Measurements from ENCODE around the gene VIPR1.
A peak's percentile ranks its signal among the peaks of the same experiment; 100 is the strongest.

The VIPR1 gene

DNA sequence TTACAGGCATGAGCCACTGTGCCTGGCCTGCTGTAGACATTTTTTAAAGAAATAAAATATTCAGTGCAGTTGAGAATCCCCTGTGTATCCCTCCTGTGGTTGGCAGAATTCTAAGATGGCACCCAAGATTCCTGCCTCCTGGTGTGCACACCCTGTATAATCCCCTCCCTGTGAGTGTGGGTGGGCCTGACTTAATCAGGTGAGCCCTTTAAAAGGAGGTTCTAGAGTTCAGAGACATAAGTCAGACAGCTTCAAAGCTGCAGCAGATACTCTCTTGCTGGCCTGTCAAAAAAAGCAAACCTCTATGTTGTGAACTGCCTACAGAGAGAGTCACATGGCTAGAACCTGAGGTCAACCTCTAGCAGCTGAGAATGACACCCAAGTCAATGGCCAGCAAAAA lies 7.0 kb upstream of the VIPR1 start:
- DNase-seq = no peak

DNA sequence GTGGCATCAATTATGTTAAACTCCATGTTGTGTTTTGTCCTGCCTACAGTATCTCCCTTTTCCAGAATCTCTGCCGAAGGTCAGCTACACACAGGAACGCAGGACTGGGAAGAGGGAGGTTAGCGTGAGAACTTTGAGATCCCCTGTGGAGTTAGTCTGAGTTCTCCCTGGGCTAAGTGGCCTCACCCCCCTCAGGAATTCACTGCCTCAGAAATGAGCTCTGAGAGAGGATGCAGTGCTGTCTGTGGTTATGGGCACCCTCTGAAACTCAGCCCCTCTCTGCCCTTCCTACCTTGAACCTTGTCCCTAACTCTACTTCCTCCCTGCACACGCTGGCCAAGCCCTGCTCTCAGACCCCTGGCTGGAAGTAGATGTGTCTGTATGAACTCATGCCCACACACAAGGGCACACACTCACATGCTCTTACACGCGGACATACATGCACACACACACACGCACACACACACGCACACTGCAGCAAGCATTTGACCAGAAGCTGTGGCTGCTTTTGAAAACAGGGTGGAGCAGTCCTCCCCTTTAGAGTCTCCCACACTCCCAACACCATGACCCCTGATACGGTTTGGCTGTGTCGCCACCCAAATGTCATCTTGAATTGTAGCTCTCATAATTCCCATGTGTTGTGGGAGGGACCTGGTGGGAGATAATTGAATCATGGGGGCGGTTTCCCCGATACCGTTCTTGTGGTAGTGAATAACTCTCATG lies 5.3 kb upstream of the VIPR1 start:
- Histone ChIP-seq H3K27me3 (ENCODE audit: insufficient read depth, low read depth, severe bottlenecking) (no peaks in the 10 kb centered on the region), H3K36me3 (no peaks in the 10 kb centered on the region), H3K4me3 (ENCODE audit: low read depth, low read length) (no peak overlapping the region), H3K9me3 (ENCODE audit: severe bottlenecking) (no peaks in the 10 kb centered on the region), H3K27ac (no peak overlapping the region)
- TF ChIP-seq, protein P1, sequence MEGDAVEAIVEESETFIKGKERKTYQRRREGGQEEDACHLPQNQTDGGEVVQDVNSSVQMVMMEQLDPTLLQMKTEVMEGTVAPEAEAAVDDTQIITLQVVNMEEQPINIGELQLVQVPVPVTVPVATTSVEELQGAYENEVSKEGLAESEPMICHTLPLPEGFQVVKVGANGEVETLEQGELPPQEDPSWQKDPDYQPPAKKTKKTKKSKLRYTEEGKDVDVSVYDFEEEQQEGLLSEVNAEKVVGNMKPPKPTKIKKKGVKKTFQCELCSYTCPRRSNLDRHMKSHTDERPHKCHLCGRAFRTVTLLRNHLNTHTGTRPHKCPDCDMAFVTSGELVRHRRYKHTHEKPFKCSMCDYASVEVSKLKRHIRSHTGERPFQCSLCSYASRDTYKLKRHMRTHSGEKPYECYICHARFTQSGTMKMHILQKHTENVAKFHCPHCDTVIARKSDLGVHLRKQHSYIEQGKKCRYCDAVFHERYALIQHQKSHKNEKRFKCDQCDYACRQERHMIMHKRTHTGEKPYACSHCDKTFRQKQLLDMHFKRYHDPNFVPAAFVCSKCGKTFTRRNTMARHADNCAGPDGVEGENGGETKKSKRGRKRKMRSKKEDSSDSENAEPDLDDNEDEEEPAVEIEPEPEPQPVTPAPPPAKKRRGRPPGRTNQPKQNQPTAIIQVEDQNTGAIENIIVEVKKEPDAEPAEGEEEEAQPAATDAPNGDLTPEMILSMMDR (IDR thresholded peaks at IDR 0.05; ENCODE audit: low read depth, low read length) = no peak
- DNase-seq = peak; percentile 5

More for the DNA sequence above, 7.0 kb upstream of the VIPR1 start:
- Histone ChIP-seq H3K27me3 (ENCODE audit: insufficient read depth, low read depth, severe bottlenecking) (no peaks in the 10 kb centered on the region), H3K4me3 (ENCODE audit: low read depth, low read length) (no peak overlapping the region), H3K9me3 (ENCODE audit: severe bottlenecking) (no peaks in the 10 kb centered on the region), H3K27ac (no peak overlapping the region), H3K36me3 (no peaks in the 10 kb centered on the region)
- TF ChIP-seq, protein P1 (IDR thresholded peaks at IDR 0.05; ENCODE audit: low read depth, low read length) = no peak

DNA sequence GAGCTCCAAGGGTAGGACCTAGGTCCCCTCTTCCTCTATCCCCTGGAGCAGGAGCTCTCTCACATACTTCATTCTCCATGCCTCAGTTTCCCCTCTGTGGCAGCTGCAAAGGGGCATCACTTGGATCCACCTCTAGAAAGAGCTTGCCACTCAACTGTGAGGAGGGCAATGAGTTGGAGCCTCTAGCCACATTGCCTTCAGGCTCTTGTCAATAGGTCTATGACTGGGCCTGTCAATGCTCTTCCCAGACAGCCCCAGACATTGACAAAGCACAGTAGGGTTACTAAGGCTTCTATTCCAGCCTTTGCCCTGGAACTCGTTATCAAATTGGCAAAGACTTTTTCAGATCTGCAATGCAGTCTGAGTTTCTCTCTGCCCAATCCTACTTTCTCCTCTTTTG lies 4.4 kb upstream of the VIPR1 start:
- no peaks in the 10 kb centered on the region for H3K36me3 ChIP-seq
- no peak overlapping the region for H3K27ac ChIP-seq
- no peaks in the 10 kb centered on the region for H3K27me3 ChIP-seq (ENCODE audit: insufficient read depth, low read depth, severe bottlenecking)
- no peak overlapping the region for H3K4me3 ChIP-seq (ENCODE audit: low read depth, low read length)
- peak; percentile 1 for DNase-seq
- TF ChIP-seq, protein P1 (IDR thresholded peaks at IDR 0.05; ENCODE audit: low read depth, low read length) = no peak
- no peaks in the 10 kb centered on the region for H3K9me3 ChIP-seq (ENCODE audit: severe bottlenecking)

DNA sequence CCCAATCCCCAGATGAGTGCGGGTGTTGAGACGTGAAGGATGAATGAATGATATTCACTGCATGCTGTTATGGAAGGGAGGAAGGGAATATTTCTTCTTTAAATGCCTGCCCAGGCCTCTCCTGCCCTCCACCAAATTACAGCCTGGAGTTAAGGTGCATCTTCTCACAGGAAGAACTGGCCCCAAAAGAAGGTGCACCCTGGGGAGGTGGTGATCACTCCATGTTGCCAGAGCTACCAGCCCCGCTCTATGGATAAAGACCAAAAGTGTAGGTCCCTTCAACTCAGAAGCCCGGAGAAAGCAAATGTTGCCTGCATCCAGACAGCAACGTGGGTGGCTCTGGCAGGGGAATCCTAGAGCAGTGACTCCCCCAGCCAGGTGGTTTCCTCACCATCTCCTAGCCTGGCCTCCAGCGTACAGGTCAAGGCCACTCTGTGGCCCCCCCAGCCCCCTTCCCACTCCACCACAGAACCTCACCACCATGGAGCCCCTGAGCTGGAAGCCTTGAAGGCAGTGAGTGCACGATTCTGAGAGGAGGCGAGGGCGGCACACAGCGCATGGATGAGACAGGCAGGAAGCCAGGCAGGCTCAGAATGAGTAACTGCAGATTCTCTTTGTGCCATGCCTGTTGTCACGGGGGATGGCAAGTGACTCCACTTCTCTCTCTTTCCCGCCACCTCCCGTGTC lies 3.5 kb upstream of the VIPR1 start:
- no peak overlapping the region for H3K27ac ChIP-seq
- no peaks in the 10 kb centered on the region for H3K27me3 ChIP-seq (ENCODE audit: insufficient read depth, low read depth, severe bottlenecking)
- H3K4me3 ChIP-seq (ENCODE audit: low read depth, low read length) = no peak overlapping the region
- TF ChIP-seq, protein P1 (IDR thresholded peaks at IDR 0.05; ENCODE audit: low read depth, low read length) = no peak
- no peaks in the 10 kb centered on the region for H3K9me3 ChIP-seq (ENCODE audit: severe bottlenecking)
- DNase-seq = peak; percentile 2
- H3K36me3 ChIP-seq = no peaks in the 10 kb centered on the region

DNA sequence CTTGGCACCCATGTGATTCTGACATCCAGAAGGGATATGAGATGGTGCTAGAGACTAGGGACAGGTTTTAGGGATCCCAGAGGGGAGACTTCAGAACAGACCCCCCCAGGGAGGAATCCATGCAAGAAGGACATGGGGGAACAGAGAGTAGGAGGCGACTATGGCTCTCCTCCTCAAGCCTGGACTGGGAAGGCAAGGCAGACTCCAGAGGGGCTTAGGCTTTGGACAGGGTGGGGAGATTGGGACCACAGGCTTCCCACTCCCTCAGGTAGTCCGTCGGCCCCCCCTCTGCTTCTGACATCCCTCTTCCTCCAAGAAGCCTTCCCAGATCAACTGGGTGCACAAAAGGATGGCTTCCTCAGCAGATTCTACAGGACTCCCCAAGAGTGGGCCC lies 3.0 kb upstream of the VIPR1 start:
- Histone ChIP-seq H3K36me3 (no peaks in the 10 kb centered on the region), H3K27me3 (ENCODE audit: insufficient read depth, low read depth, severe bottlenecking) (no peaks in the 10 kb centered on the region), H3K4me3 (ENCODE audit: low read depth, low read length) (no peak overlapping the region), H3K9me3 (ENCODE audit: severe bottlenecking) (no peaks in the 10 kb centered on the region), H3K27ac (no peak overlapping the region)
- DNase-seq = peak; percentile 2
- TF ChIP-seq, protein P1 (IDR thresholded peaks at IDR 0.05; ENCODE audit: low read depth, low read length) = no peak
